Prostate gland (tissue), 2 donors: ENCODE data around the gene SCARF1. TPM values are rescaled to one million over a fixed set of nuclear protein-coding genes. Genes with fewer than 3 reads are reported as not detected.

Experiments used
- DNase-seq: peaks from one replicate; pipeline ENCODE4 v3.0.0-alpha.2; 2019; ENCODE audit warnings: low spot score
- H3K27ac ChIP-seq, 2 donors: fragments of 200-600 bp; sonication (generic); 2 replicates each; pipeline ENCODE4 v1.5.1; 2017 to 2019
- H3K27me3 ChIP-seq: fragments of 200-600 bp; sonication (generic); replicated peaks from 2 replicates; pipeline ENCODE4 v1.5.1; 2019; ENCODE audit not compliant: insufficient read depth
- H3K36me3 ChIP-seq, 2 donors: fragments of 200-600 bp; sonication (generic); 1 replicate in 1 of 2; 2 replicates in 1 of 2; pipeline versions ENCODE4 v1.5.1 to v1.8.1; 2017 to 2019
- H3K4me1 ChIP-seq: fragments of 200-600 bp; sonication (generic); replicated peaks from 2 replicates; pipeline ENCODE4 v1.5.1; 2019
- H3K4me3 ChIP-seq, 2 donors: fragments of 200-600 bp; sonication (generic); 2 replicates each; pipeline ENCODE4 v1.5.1; 2017 to 2019
- H3K9me3 ChIP-seq: fragments of 200-600 bp; sonication (generic); 2 replicates; pipeline ENCODE4 v1.5.1; 2017
- POLR2A ChIP-seq: fragments of 450-650 bp; IDR thresholded peaks from one replicate; pipeline ENCODE4 v1.6.1; 2016; ENCODE audit warnings: antibody characterized with exemption, mild to moderate bottlenecking
- POLR2AphosphoS5 ChIP-seq: sonication (generic); formaldehyde crosslinking; IDR thresholded peaks from one replicate; pipeline ENCODE4 v1.6.1; 2017; ENCODE audit warnings: antibody characterized with exemption
- WGBS: methylation state at CpG from one replicate; pipeline ENCODE4 v1.1.5; 2018; 5-methylcytosine and 5-hydroxymethylcytosine counted together
- intact Hi-C: fragments of 100-400 bp; cut with DNase I; formaldehyde crosslinking; loops from one replicate; pipeline ENCODE4 v1.14.2; 2022
- total RNA-seq, 2 donors: library from RNA; depleted of rRNA; stranded (reverse); fragments of >200 nt; gene quantifications; one replicate each; pipeline ENCODE4 v1.1.0, GENCODE V29; 2016
- TF ChIP-seq, protein P1 (sequence below), 4 experiments: fragments of 200-600 bp in 2 of 4; fragments of 450-650 bp in 2 of 4; sonication (generic) in 2 of 4; IDR thresholded peaks; 1 replicate in 3 of 4; 2 replicates in 1 of 4; pipeline ENCODE4 v1.5.1; 2016 to 2019; ENCODE audit warnings: antibody characterized with exemption in 4 of 4, mild to moderate bottlenecking in 2 of 4, moderate library complexity in 2 of 4

SCARF1 gene
- total RNA-seq, 2 donors from 2014 or later = 11.0 to 14.5 TPM

DNA sequence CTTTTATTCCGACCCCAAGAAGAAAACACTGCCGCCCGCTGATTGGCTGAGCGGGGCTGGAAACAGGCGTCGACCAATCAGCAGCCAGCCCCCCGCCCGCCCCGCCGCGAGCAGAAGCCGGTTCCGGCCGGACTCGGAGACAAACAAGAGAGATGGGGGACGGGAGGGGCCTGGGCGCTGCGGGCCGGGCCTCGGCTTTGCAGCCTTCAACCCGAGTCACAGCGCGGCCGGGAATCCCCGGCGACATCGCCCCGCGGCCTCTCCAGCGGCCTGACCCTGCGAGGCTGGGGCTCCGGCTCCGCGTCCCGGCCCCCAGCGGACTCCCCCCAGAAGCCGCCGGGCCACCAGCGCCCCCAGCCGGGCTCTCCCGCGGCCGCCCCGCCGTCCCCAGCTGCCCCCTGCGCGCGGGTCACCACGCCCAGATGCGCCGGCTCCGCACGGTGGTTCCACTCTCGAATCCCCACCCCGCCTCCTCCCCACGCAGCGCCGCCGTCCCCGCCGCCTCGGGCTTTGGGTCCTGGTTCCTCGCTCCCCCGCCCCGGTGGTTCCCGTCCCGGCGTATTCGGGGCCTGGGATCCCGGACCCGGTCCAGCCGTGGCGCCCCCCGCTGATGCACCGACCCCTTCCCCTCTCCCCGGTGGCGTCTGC, 16.6 kb downstream of the SCARF1 start:
- peak; percentile 64 for TF ChIP-seq POLR2AphosphoS5
- TF ChIP-seq, protein P1, sequence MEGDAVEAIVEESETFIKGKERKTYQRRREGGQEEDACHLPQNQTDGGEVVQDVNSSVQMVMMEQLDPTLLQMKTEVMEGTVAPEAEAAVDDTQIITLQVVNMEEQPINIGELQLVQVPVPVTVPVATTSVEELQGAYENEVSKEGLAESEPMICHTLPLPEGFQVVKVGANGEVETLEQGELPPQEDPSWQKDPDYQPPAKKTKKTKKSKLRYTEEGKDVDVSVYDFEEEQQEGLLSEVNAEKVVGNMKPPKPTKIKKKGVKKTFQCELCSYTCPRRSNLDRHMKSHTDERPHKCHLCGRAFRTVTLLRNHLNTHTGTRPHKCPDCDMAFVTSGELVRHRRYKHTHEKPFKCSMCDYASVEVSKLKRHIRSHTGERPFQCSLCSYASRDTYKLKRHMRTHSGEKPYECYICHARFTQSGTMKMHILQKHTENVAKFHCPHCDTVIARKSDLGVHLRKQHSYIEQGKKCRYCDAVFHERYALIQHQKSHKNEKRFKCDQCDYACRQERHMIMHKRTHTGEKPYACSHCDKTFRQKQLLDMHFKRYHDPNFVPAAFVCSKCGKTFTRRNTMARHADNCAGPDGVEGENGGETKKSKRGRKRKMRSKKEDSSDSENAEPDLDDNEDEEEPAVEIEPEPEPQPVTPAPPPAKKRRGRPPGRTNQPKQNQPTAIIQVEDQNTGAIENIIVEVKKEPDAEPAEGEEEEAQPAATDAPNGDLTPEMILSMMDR (IDR thresholded peaks at IDR 0.05) = peak; percentile 27 to 72 (median 48)
- peak; percentile 74 for TF ChIP-seq POLR2A
- Histone ChIP-seq H3K36me3 (no peaks in the 10 kb centered on the region), H3K9me3 (no peaks in the 10 kb centered on the region), H3K4me1 (peaks cover 8% of the 10 kb centered on the region), H3K27ac (peak overlapping the region; percentile 78 to 94), H3K27me3 (no peaks in the 10 kb centered on the region), H3K4me3 (peak overlapping the region; percentile 47 to 83)
- DNase-seq = peak; percentile 94
- WGBS = 1% methylated on average over 66 of the region's 77 CpGs
- intact Hi-C loops = loop anchor here (1.0 to 5.0 kb wide), 2 partner anchors 37 to 55 kb away; no protein-coding TSS in a partner anchor

- H3K36me3 ChIP-seq = no peaks in the 10 kb centered on the region
- peaks cover 8% of the 10 kb centered on the region for H3K4me1 ChIP-seq
- DNase-seq = peak; percentile 81
- H3K27ac ChIP-seq = peak within 1 kb of the TSS; percentile 78 to 94
- no peaks in the 10 kb centered on the region for H3K27me3 ChIP-seq
- peak; percentile 51 for TF ChIP-seq POLR2AphosphoS5
- TF ChIP-seq, protein P1 (IDR thresholded peaks at IDR 0.05) = peak in 1 of 4 experiments; percentile 42
- peak; percentile 46 for TF ChIP-seq POLR2A
- H3K4me3 ChIP-seq = peak within 1 kb of the TSS; percentile 47 to 83
- no peaks in the 10 kb centered on the region for H3K9me3 ChIP-seq
- intact Hi-C loops = loop anchor here (1.0 to 5.0 kb wide), 2 partner anchors 36 to 51 kb away; no protein-coding TSS in a partner anchor
- WGBS = under 1% methylated on average over 80 of the region's 95 CpGs
Measured at GRCh38 chr17:1627982-1628855, 17.3 kb downstream of the SCARF1 start, which contains the start of gene SLC43A2. Gene SLC43A2, minus strand, starts transcription at chr17:1628834. Its CDS starts 960 bp downstream, at chr17:1627874.

DNA sequence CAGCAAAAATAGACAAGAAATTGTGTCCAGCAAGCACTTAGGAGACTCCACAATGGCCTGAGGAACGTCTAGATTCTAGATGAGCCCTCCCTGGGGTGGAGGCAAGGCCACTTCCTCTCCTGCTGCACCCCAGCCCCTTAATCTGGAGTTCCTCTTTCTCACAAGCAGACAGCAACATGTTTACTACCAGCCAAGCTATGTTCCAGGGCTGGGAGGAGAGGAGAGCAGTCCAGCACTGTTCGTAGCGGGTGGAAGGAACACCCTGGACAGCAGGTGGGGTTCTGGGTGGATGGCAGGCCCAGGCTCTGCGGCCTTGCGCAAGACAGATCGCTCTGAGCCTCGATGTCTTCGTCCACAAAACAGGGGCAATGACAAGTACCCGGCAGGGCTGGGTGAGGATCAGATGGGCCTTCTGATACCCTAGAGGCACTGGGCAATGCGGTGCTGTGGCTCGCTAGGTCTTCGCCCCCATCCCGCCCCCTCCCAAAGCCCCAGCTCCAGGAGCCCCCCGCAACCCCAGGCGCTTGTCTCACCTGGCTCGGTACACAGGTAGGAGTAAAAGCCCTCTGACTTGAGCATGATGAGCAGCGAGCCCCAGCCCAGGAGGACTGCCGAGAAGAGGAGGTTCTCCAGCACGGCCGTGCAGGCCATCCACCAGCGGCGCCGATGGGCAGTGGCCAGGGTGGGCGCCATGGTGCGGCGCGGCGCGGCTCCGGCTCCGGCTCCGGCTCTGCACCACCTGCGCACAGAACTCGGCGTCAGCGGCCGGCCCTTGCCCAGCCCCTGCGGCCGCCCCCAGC, 18.1 kb downstream of the SCARF1 start:
- DNase-seq = no peak
- peaks cover 8% of the 10 kb centered on the region for H3K4me1 ChIP-seq

DNA sequence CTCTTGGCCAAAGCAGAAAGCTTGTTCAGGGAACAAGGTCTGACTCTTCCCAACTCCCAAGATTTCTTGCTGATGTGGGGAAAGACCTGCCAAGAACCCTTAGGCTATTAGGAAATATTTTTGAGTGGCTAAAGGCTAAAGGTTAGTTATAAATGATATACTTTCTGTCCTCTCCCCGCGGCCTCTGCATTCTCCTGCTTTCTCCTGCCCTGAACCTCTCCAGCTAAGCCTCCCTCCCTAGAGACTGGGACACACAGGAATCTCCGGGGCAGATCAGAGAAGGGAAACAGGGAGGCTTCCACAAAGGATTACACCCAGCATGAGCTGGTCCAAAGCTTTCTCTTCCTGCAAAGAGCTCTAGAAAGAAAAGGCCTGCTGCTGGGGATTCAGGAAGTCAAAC, 19.2 kb downstream of the SCARF1 start:
- Histone ChIP-seq H3K9me3 (no peaks in the 10 kb centered on the region), H3K36me3 (no peaks in the 10 kb centered on the region), H3K27me3 (no peaks in the 10 kb centered on the region), H3K4me1 (peaks cover 8% of the 10 kb centered on the region), H3K4me3 (no peak overlapping the region), H3K27ac (no peak overlapping the region)
- 57% methylated on average over 3 of the region's 3 CpGs for WGBS
- no peak for DNase-seq
- TF ChIP-seq, protein P1 (IDR thresholded peaks at IDR 0.05) = no peak
- TF ChIP-seq POLR2A = no peak
- TF ChIP-seq POLR2AphosphoS5 = no peak
- intact Hi-C loops = loop anchor here (5.0 kb wide), 1 partner anchor 34 kb away; no protein-coding TSS in a partner anchor

More for the DNA sequence above, 18.1 kb downstream of the SCARF1 start:
- Histone ChIP-seq H3K9me3 (no peaks in the 10 kb centered on the region), H3K27me3 (no peaks in the 10 kb centered on the region), H3K36me3 (no peaks in the 10 kb centered on the region), H3K27ac (peak overlapping the region; percentile 78 to 94), H3K4me3 (peak overlapping the region; percentile 47 to 83)
- 30% methylated on average over 21 of the region's 39 CpGs for WGBS
- TF ChIP-seq, protein P1 (IDR thresholded peaks at IDR 0.05) = no peak
- TF ChIP-seq POLR2AphosphoS5 = no peak
- TF ChIP-seq POLR2A = no peak
- intact Hi-C loops = loop anchor here (1.0 to 5.0 kb wide), 2 partner anchors 35 to 50 kb away; no protein-coding TSS in a partner anchor
